ENCODE measurements around the gene RBMX2.

DNA sequence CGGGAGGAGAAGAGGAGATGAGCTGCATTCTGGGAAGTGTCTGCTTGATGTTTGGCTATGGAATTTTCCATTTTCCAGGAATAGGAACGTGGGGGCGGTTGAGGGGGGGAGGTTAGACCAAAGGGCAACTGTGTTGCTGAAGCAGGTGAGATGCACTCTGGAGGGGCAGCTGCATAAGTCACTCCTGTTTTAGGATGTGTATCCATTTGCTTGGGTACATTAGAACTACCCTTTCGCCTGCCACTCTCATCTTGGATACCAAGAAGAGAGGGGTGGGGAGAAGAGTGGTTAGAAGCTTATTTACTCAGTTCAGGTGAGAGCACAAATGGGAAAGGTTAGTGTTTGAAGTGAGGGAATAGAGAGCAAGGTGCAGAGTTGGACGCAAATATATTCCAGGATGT, 15.4 kb upstream of the RBMX2 start:
- TF ChIP-seq, protein P1, sequence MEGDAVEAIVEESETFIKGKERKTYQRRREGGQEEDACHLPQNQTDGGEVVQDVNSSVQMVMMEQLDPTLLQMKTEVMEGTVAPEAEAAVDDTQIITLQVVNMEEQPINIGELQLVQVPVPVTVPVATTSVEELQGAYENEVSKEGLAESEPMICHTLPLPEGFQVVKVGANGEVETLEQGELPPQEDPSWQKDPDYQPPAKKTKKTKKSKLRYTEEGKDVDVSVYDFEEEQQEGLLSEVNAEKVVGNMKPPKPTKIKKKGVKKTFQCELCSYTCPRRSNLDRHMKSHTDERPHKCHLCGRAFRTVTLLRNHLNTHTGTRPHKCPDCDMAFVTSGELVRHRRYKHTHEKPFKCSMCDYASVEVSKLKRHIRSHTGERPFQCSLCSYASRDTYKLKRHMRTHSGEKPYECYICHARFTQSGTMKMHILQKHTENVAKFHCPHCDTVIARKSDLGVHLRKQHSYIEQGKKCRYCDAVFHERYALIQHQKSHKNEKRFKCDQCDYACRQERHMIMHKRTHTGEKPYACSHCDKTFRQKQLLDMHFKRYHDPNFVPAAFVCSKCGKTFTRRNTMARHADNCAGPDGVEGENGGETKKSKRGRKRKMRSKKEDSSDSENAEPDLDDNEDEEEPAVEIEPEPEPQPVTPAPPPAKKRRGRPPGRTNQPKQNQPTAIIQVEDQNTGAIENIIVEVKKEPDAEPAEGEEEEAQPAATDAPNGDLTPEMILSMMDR (IDR thresholded peaks at IDR 0.05) = no peak
- no peak for TF ChIP-seq POLR2AphosphoS5 (IDR thresholded peaks at IDR 0.05)
- no peak for TF ChIP-seq POLR2A (IDR thresholded peaks at IDR 0.05)
- no peak for TF ChIP-seq EP300 (IDR thresholded peaks at IDR 0.05)

All from sigmoid colon (tissue), 4 donors.